Esophagus muscularis mucosa (tissue), 4 donors: Measurements from ENCODE around the gene RIPK1. TPM values are rescaled to one million over a fixed set of nuclear protein-coding genes. Genes with fewer than 3 reads are reported as not detected.
"Not testable (repeated sequence)": the region's sequence is repeated elsewhere in the genome, so short reads cannot be mapped to it uniquely, and the experiment has no call there.

ENCODE experiments used
- DNase-seq: peaks from one replicate; pipeline ENCODE4 v3.0.0-alpha.2; 2017; ENCODE audit errors: extremely low spot score
- H3K27ac ChIP-seq, 4 donors: fragments of 200-600 bp; sonication (generic); replicated peaks in 1 of 4; 1 replicate in 3 of 4; 2 replicates in 1 of 4; pipeline ENCODE4 v1.5.1; 2016 to 2019; ENCODE audit warnings: mild to moderate bottlenecking in 1 of 4
- H3K27me3 ChIP-seq, 4 donors: fragments of 200-600 bp; sonication (generic); one replicate each; pipeline versions ENCODE4 v1.5.1 to v1.6.0; 2016 to 2019
- H3K36me3 ChIP-seq, 4 donors: fragments of 200-600 bp; sonication (generic); one replicate each; pipeline ENCODE4 v1.5.1; 2016 to 2019
- H3K4me1 ChIP-seq, 4 donors: fragments of 200-600 bp; sonication (generic); one replicate each; pipeline ENCODE4 v1.5.1; 2016 to 2019
- H3K4me3 ChIP-seq, 4 donors: fragments of 200-600 bp; sonication (generic); 1 replicate in 2 of 4; 2 replicates in 2 of 4; pipeline ENCODE4 v1.5.1; 2016 to 2019; ENCODE audit warnings: mild to moderate bottlenecking in 4 of 4, moderate library complexity in 1 of 4
- H3K9me3 ChIP-seq, 4 donors: fragments of 200-600 bp; sonication (generic); 1 replicate in 3 of 4; 2 replicates in 1 of 4; pipeline ENCODE4 v1.5.1; 2016 to 2019
- CTCF ChIP-seq, 3 experiments: fragments of 200-600 bp in 2 of 3; fragments of 450-650 bp in 1 of 3; sonication (generic) in 2 of 3; IDR thresholded peaks; one replicate each; pipeline ENCODE4 v1.5.1; 2017 to 2019; ENCODE audit warnings: antibody characterized with exemption in 3 of 3, mild to moderate bottlenecking in 2 of 3, moderate library complexity in 1 of 3
- EP300 ChIP-seq: sonication (generic); formaldehyde crosslinking; IDR thresholded peaks from one replicate; pipeline ENCODE4 v1.6.1; 2017; ENCODE audit warnings: antibody characterized with exemption
- POLR2A ChIP-seq: fragments of 450-650 bp; IDR thresholded peaks from one replicate; pipeline ENCODE4 v1.6.1; 2017; ENCODE audit warnings: antibody characterized with exemption, moderate library complexity, mild to moderate bottlenecking, low read depth
- POLR2AphosphoS5 ChIP-seq, 2 donors: sonication (generic); formaldehyde crosslinking; IDR thresholded peaks; one replicate each; pipeline ENCODE4 v1.6.1; 2017; ENCODE audit warnings: antibody characterized with exemption in 2 of 2
- WGBS: methylation state at CpG from one replicate; pipeline ENCODE4 v1.1.5; 2018; 5-methylcytosine and 5-hydroxymethylcytosine counted together
- intact Hi-C: fragments of 100-400 bp; cut with DNase I; formaldehyde crosslinking; loops from one replicate; pipeline ENCODE4 v1.15.1; 2023
- total RNA-seq, 4 donors: library from RNA; depleted of rRNA; stranded (reverse); fragments of >200 nt; gene quantifications; one replicate each; pipeline versions ENCODE4 v1.1.0 to v1.2.1, GENCODE V29; 2016

The RIPK1 gene
- total RNA-seq, 4 donors from 2014 or later = 23.3 to 34.3 (median 26.4) TPM

- Histone ChIP-seq H3K4me3 (peak overlapping the region; percentile 48 to 60 (median 55)), H3K27ac (peak overlapping the region; percentile 78 to 91 (median 84)), H3K36me3 (peaks cover 0 to 30% (median 17%) of the 10 kb centered on the region in 4 donors), H3K9me3 (no peaks in the 10 kb centered on the region), H3K27me3 (no peaks in the 10 kb centered on the region), H3K4me1 (peaks cover 14 to 54% (median 36%) of the 10 kb centered on the region in 4 donors)
- intact Hi-C loops = no loop called here
- DNase-seq = no peak
- TF ChIP-seq POLR2AphosphoS5 (IDR thresholded peaks at IDR 0.05) = no peak
- TF ChIP-seq POLR2A = no peak
- no peak for TF ChIP-seq CTCF (IDR thresholded peaks at IDR 0.05)
- no peak for TF ChIP-seq EP300
- 57% methylated on average over 26 of the region's 26 CpGs for WGBS
Measured at GRCh38 chr6:3022765-3023662, 45.3 kb upstream of the RIPK1 start.

DNA sequence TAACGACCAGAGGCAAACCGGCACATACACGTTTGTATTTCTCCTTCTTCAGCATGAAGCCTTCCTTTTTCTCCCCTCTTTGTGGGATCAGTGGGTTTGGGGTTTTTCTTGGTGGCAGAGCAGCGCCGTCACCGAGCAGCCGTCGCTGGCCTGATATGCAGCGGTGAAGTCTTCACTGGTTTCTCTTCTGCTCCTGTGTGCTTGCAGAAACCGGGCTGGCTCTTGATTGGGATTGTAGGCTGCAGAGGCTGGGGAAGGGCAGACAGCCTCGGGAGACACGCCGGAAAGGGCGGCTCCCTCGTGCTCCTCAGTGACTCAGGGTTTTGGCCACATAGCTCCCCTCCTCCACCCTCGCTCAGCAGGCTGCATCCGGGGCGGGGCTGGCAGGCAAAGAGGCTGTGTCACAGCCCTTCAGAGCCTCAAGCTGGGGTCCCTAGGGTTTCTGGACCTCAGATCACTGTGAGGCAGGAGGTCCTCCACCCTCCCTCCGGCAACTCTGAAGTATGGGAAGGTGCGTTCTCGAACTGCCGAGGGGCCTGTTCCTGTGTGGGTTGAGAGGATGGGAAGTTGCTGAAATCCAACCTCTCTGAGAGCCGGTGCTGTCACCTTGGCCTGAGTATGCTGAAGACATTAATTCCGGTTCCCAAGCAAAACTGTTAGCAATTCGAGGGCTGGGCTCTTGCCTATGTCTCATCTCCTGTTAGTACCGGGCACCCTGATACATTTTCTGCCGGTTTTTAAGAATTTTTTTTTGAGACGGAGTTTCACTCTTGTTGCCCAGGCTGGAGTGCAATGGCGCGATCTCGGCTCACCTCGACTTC lies 44.4 kb upstream of the RIPK1 start:
- Histone ChIP-seq H3K36me3 (peaks cover 0 to 23% (median 11%) of the 10 kb centered on the region in 4 donors), H3K27ac (peak overlapping the region; percentile 78 to 91 (median 84)), H3K9me3 (no peaks in the 10 kb centered on the region), H3K4me1 (peaks cover 14 to 54% (median 36%) of the 10 kb centered on the region in 4 donors), H3K27me3 (no peaks in the 10 kb centered on the region), H3K4me3 (peak overlapping the region; percentile 48 to 60 (median 55))
- TF ChIP-seq EP300 (no peak), POLR2A (peak; percentile 81), POLR2AphosphoS5 (IDR thresholded peaks at IDR 0.05) (peak; percentile 91 to 93)
- peak; percentile 98 for DNase-seq
- intact Hi-C loops = no loop called here
- WGBS = 42% methylated on average over 24 of the region's 32 CpGs

DNA sequence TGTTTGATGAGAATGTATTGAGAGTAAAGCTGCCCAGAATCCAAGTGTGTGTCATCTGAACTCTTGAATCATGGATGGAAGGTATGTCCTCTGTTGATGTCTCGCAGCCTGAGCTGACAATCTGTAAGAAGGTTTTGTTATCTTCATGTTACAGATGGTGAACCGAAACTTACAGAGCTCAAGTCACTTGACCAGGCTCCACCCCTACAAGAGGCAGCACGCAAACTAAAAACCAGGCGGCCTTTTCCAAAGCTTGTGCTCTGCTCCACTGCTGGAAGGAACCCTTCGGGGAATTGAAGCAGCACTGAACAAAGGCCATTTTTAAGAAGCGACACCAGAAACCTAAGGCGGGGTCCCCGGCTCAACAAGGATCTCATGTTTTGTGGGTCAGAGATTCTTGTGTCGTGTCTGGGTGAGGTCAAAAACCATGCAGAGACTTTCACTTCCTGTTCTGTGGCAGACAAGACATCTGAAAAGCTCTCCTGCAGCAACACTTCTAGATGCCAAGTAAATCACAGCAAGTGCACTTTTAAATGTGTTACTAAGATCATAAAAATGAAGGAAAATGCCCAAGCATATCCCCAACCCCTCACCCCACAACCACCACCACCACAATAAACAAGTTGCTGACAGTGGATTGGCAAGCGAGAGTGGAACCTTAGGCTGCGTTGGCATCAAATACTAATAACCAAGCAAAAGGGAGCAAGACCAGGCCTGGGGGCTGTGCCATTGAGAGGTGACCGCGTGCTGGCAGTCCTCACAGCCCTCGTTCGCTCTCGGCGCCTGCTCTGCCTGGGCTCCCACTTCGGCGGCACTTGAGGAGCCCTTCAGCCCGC lies 41.3 kb upstream of the RIPK1 start:
- intact Hi-C loops = no loop called here
- H3K27ac ChIP-seq = peak overlapping the region in 3 of 4 donors; percentile 13 to 91 (median 26)
- TF ChIP-seq EP300 (no peak), POLR2A (no peak), POLR2AphosphoS5 (IDR thresholded peaks at IDR 0.05) (no peak), CTCF (IDR thresholded peaks at IDR 0.05) (no peak)
- peaks cover 14 to 50% (median 33%) of the 10 kb centered on the region in 4 donors for H3K4me1 ChIP-seq
- 88% methylated on average over 20 of the region's 20 CpGs for WGBS
- H3K9me3 ChIP-seq = no peaks in the 10 kb centered on the region
- no peak overlapping the region for H3K4me3 ChIP-seq
- no peak for DNase-seq
- no peaks in the 10 kb centered on the region for H3K27me3 ChIP-seq
- no peaks in the 10 kb centered on the region for H3K36me3 ChIP-seq

DNA sequence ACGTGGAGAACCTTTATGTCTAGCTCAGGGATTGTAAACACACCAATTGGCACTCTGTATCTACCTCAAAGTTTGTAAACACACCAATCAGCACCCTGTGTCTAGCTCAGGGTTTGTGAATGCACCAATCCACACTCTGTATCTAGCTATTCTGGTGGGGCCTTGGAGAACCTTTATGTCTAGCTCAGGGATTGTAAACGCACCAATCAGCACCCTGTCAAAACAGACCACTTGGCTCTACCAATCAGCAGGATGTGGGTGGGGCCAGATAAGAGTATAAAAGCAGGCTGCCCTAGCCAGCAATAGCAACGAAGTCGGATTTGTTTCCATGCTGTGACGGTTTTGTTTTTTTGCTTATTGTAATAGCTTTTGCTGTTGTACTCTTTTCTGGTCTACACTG lies 40.1 kb upstream of the RIPK1 start:
- intact Hi-C loops, H3K4me3 ChIP-seq, H3K9me3 ChIP-seq, H3K27me3 ChIP-seq, H3K36me3 ChIP-seq, H3K27ac ChIP-seq, DNase-seq: not testable (repeated sequence)
- 81% methylated on average over 4 of the region's 5 CpGs for WGBS
- peaks cover 10 to 38% (median 23%) of the 10 kb centered on the region in 4 donors for H3K4me1 ChIP-seq

GRCh38 chr6:3031857-3032640 lies 36.2 kb upstream of the RIPK1 start:
- WGBS = 76% methylated on average over 13 of the region's 15 CpGs
- Histone ChIP-seq H3K27me3 (no peaks in the 10 kb centered on the region), H3K4me1 (peaks cover 0 to 2% (median 0%) of the 10 kb centered on the region in 4 donors), H3K27ac (no peak overlapping the region), H3K4me3 (no peak overlapping the region), H3K9me3 (no peaks in the 10 kb centered on the region), H3K36me3 (no peaks in the 10 kb centered on the region)
- TF ChIP-seq CTCF (IDR thresholded peaks at IDR 0.05) = no peak
- no peak for TF ChIP-seq POLR2AphosphoS5 (IDR thresholded peaks at IDR 0.05)
- no peak for TF ChIP-seq POLR2A
- TF ChIP-seq EP300 = no peak
- intact Hi-C loops = no loop called here
- DNase-seq = no peak
